Measurements from ENCODE around the gene CASP7. TPM values are rescaled to one million over a fixed set of nuclear protein-coding genes. Genes with fewer than 3 reads are reported as not detected.

Gene CASP7
- total RNA-seq, 1 donor from 2014 or later = not detected

DNA sequence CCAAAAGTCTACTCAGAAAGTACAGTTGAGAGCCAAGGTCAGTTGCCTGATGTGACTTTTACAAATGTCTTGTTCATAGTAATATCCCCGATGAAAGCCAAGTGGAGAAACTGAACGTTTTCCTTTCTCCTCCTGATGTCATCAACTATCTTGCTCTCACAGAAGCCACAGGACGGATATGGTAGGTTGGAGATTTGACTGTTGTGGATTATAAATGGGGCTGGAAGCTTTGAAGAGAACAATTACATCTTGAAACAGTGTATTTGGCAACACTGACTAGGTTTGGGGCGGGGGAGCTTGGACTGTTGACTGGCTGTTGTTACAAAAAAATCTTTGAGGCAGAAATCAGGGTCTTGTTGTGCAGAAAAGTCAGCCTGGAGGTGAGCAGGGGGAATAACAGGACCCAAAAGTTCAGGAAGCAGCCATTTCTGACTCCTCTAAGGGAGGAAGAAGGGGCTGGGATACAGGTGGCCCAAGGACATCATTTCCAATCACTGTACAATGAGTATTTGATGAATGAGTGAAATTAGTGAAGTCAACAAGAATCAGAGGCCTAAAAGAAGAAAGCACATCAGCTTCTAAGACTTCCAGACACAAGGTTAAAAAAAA lies 96.1 kb downstream of the CASP7 start:
- H3K27ac Mint-ChIP-seq (ENCODE audit: unreplicated experiment) = no peak overlapping the region
- DNase-seq = no peak
- H3K27me3 Mint-ChIP-seq (ENCODE audit: unreplicated experiment) = peaks cover 3% of the 10 kb centered on the region
- TF ChIP-seq, protein P1, sequence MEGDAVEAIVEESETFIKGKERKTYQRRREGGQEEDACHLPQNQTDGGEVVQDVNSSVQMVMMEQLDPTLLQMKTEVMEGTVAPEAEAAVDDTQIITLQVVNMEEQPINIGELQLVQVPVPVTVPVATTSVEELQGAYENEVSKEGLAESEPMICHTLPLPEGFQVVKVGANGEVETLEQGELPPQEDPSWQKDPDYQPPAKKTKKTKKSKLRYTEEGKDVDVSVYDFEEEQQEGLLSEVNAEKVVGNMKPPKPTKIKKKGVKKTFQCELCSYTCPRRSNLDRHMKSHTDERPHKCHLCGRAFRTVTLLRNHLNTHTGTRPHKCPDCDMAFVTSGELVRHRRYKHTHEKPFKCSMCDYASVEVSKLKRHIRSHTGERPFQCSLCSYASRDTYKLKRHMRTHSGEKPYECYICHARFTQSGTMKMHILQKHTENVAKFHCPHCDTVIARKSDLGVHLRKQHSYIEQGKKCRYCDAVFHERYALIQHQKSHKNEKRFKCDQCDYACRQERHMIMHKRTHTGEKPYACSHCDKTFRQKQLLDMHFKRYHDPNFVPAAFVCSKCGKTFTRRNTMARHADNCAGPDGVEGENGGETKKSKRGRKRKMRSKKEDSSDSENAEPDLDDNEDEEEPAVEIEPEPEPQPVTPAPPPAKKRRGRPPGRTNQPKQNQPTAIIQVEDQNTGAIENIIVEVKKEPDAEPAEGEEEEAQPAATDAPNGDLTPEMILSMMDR (IDR thresholded peaks at IDR 0.05; ENCODE audit: partially characterized antibody, unreplicated experiment) = no peak
- H3K4me1 Mint-ChIP-seq (ENCODE audit: low read depth, unreplicated experiment) = no peaks in the 10 kb centered on the region
- no peaks in the 10 kb centered on the region for H3K36me3 Mint-ChIP-seq (ENCODE audit: unreplicated experiment)
- H3K4me3 Mint-ChIP-seq (ENCODE audit: unreplicated experiment) = no peak overlapping the region
- H3K9me3 Mint-ChIP-seq (ENCODE audit: unreplicated experiment) = no peaks in the 10 kb centered on the region

DNA sequence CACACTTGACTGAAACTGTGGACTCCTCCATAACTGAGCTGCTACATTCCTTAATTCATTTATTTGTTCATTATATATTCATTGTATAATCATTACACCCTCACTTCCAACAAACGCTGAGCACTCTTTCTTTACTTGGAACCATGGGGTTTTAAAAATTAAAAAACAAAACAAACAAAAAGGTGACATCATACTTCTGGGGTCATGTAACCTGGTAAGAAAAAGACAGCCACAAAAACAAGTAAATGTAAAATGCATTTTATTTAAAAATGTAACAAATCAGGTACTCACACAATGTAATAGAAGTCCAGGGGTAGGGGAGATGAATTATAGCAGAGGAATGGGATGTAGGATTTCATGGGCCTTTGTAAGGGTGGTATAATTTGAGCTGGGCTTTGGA lies 96.8 kb downstream of the CASP7 start:
- Mint-ChIP-seq H3K27me3 (ENCODE audit: unreplicated experiment) (peaks cover 3% of the 10 kb centered on the region), H3K27ac (ENCODE audit: unreplicated experiment) (no peak overlapping the region), H3K9me3 (ENCODE audit: unreplicated experiment) (no peaks in the 10 kb centered on the region), H3K36me3 (ENCODE audit: unreplicated experiment) (no peaks in the 10 kb centered on the region), H3K4me1 (ENCODE audit: low read depth, unreplicated experiment) (no peaks in the 10 kb centered on the region), H3K4me3 (ENCODE audit: unreplicated experiment) (no peak overlapping the region)
- TF ChIP-seq, protein P1 (IDR thresholded peaks at IDR 0.05; ENCODE audit: partially characterized antibody, unreplicated experiment) = no peak
- no peak for DNase-seq

Small RNA genes lying within 50 kb of the gene (microRNA-seq; reads per million reads assigned to microRNA genes)
- not detected for gene MIR4483 (ENCODE audit: unreplicated experiment)

Other genes starting within 250 kb of the CASP7 start
- gene HABP2, start 126.9 kb upstream of the CASP7 start, total RNA-seq (ENCODE audit: unreplicated experiment) = not detected
- not detected for gene NRAP, start 15.9 kb upstream of the CASP7 start, total RNA-seq (ENCODE audit: unreplicated experiment)
- gene PLEKHS1, start 71.8 kb downstream of the CASP7 start, total RNA-seq (ENCODE audit: unreplicated experiment) = not detected
- gene DCLRE1A, start 174.2 kb downstream of the CASP7 start, total RNA-seq (ENCODE audit: unreplicated experiment) = 2.8 TPM
- 23.5 TPM for gene NHLRC2, start 174.7 kb downstream of the CASP7 start, total RNA-seq (ENCODE audit: unreplicated experiment)

Data from glutamatergic neuron (in vitro differentiated cells).